Motor neuron (in vitro differentiated cells): ENCODE measurements around the gene NDUFB2. TPM values are rescaled to one million over a fixed set of nuclear protein-coding genes. Genes with fewer than 3 reads are reported as not detected.
"Not testable (repeated sequence)": the region's sequence is repeated elsewhere in the genome, so short reads cannot be mapped to it uniquely, and the experiment has no call there.

Source experiments
- ATAC-seq, 8 experiments: fragments of 200-7000 bp; cut with Tn5 transposase; replicated peaks in 6 of 8; 2 replicates each; pipeline ENCODE4 v1.8.0; 2021; ENCODE audit warnings: mild to moderate bottlenecking in 8 of 8, moderate library complexity in 8 of 8
- H3K27ac ChIP-seq, 2 donors: fragments of 250-450 bp; sonication (Bioruptor Pico); 2 replicates each; pipeline ENCODE4 v1.9.0; 2021; ENCODE audit warnings: antibody characterized with exemption in 2 of 2, mild to moderate bottlenecking in 2 of 2, moderate library complexity in 1 of 2
- H3K4me1 ChIP-seq, 2 donors: fragments of 250-450 bp; sonication (Bioruptor Pico); replicated peaks in 1 of 2; 2 replicates each; pipeline ENCODE4 v1.6.1; 2021; ENCODE audit warnings: antibody characterized with exemption in 2 of 2, mild to moderate bottlenecking in 2 of 2, moderate library complexity in 1 of 2
- H3K4me3 ChIP-seq, 5 donors: fragments of 250-450 bp; sonication (Bioruptor Pico); 2 replicates each; pipeline ENCODE4 v1.9.0; 2021; ENCODE audit warnings: antibody characterized with exemption in 5 of 5, mild to moderate bottlenecking in 5 of 5, moderate library complexity in 4 of 5
- WGBS, 10 experiments: fragments of 450-650 bp; shearing (Covaris generic); methylation state at CpG; one replicate each; pipeline ENCODE4 v1.0.0; 2022; 5-methylcytosine and 5-hydroxymethylcytosine counted together
- in situ Hi-C, 9 experiments: fragments of 400-800 bp; cut with MboI; loops; one replicate each; pipeline ENCODE4 v1.15.0; 2021; ENCODE audit warnings: low sequenced_read_pairs in 9 of 9, low pct_unique_long_range_greater_than_20kb in 2 of 9; ENCODE audit not compliant: unreplicated experiment in 9 of 9
- total RNA-seq, 8 experiments: library from RNA; unstranded; fragments of 300-600 nt; gene quantifications; 2 replicates each; pipeline versions ENCODE4 v1.2.3 to v1.2.4, GENCODE V29; 2022

Gene NDUFB2
- total RNA-seq, 8 experiments from 2014 or later = 168 to 313 (median 248) TPM

DNA sequence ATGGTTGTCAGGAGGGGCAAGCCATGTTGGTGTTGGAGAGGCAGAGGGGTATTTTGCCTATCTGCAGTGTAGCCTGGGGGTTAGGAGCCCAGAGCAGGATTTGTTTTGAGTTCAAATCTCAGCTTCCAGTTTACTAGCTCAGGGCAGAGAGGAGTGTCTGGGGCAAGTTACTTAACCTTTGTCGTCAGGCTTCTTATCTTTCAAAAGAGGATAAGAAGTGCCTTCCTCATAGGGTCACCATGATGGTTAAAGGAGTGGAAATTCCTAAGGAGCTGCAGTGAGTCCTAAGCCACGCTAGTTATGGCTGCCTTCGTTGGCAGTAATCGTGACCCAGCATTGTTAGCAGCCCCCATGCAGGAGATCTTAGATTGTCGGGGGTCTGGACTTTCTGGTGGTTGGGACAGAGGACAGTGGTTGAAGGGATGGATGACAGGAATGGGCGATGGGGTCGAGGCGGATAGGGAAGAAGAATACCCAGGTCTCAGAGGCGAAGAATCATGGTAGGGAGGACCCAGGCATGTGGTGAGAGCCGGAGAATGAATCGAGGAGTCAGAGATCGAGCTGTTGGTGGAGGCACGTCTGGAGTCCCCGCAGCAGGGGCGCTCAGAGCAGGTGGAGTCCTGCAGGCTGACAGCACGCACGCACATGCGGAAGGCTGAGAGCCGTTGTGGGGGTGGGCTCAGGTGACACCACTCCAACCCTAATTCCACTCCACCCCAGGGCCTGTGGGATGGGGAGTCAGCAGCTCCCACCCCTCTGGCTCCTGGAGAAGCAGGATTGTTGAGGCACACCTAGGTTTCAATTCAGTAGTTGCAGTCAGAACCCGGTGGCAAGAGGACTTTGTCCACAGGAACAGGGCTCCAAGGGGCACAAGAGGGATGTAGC lies 12.2 kb upstream of the NDUFB2 start:
- 83 to 100% (median 93%) methylated on average over 1 to 16 of the region's 20 CpGs for WGBS, 10 experiments
- H3K4me1 ChIP-seq = no peaks in the 10 kb centered on the region
- ATAC-seq = no peak
- H3K4me3 ChIP-seq = no peak overlapping the region
- in situ Hi-C loops = loop anchor here in 1 of 9 experiments (25.0 kb wide), 1 partner anchor 303 kb away; no protein-coding TSS in a partner anchor
- H3K27ac ChIP-seq = no peak overlapping the region

DNA sequence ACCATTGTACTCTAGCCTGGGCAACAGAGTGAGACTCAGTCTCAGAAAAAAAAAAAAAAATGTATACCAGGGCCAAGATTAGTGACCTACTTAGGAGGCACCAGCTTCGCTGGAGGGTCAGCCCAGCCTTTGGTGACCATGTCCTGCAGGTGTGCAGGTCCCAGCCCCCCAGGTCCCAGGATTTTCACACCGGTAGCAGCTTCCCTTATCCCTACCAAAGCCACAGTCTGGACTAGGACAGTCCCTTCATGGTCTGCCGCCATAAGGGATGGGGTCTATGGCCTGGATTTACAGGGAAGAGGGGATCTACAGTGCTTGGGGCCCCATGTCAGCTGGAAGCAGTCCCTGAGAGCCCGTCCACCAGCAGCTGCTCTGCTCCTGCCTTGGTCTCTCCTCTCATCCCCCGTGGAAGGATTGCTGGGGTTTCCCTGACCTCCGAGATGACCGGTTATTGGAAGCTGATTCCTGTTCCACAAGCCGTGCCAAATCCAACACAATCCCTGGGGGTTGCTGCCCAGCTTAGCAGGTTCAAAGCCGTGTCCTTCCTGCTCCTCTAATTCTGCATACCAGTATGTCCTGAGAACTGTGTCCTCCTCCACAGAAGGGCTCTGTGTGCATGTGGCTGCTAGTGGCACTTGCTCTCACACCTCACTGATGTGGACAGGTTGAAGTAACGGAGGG lies 11.0 kb upstream of the NDUFB2 start:
- 47 to 100% (median 85%) methylated on average over 2 to 7 of the region's 10 CpGs; no CpG with 5 or more reads in 2 of the 10 experiments for WGBS, 10 experiments
- Histone ChIP-seq H3K4me3 (no peak overlapping the region), H3K27ac (no peak overlapping the region), H3K4me1 (no peaks in the 10 kb centered on the region)
- no peak for ATAC-seq
- in situ Hi-C loops = loop anchor here in 1 of 9 experiments (25.0 kb wide), 1 partner anchor 302 kb away; no protein-coding TSS in a partner anchor

DNA sequence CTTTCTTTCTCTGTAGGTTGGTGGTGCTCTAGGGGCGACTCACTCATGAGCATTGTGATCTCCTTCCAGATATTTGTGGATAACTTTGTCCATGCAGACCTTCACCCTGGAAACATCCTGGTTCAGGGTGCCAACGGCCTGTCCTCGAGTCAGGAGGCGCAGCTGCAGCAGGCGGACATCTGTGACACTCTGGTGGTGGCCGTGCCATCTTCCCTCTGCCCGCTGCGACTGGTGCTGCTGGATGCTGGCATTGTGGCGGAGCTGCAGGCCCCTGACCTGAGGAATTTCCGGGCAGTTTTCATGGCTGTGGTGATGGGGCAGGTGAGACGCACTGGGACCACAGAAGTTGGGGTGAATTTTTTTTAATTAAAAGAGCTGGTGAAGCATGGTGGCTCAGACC lies 9.6 kb upstream of the NDUFB2 start:
- 60 to 100% (median 100%) methylated on average over 1 to 6 of the region's 11 CpGs; no CpG with 5 or more reads in 3 of the 10 experiments for WGBS, 10 experiments
- in situ Hi-C loops = loop anchor here in 1 of 9 experiments (25.0 kb wide), 1 partner anchor 300 kb away; no protein-coding TSS in a partner anchor
- H3K27ac ChIP-seq = no peak overlapping the region
- no peaks in the 10 kb centered on the region for H3K4me1 ChIP-seq
- H3K4me3 ChIP-seq = no peak overlapping the region
- no peak for ATAC-seq

DNA sequence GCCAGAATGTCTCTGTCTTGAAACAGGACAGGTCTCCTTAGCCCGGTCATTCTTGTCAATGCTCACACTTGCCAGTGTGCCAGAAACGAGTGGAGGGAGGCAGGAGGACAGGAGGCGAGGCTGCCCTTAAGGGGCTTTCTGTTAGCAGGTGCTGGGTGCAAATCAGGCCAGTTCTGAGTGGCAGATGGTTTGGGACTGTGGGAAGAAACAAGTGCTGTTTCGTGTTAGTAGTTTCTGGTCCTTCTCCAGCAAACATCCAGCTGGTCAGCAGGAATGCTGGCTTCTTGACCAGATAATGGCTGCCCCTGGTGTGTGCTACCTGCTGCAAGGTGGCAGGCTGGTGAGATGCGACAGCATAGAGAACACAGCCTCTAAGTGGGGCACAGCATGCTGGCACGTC lies 8.2 kb upstream of the NDUFB2 start:
- in situ Hi-C loops = loop anchor here in 1 of 9 experiments (25.0 kb wide), 1 partner anchor 299 kb away; no protein-coding TSS in a partner anchor
- H3K27ac ChIP-seq = no peak overlapping the region
- WGBS, 10 experiments = 50 to 100% (median 92%) methylated on average over 1 to 3 of the region's 6 CpGs; no CpG with 5 or more reads in 3 of the 10 experiments
- H3K4me3 ChIP-seq = no peak overlapping the region
- ATAC-seq = no peak
- no peaks in the 10 kb centered on the region for H3K4me1 ChIP-seq

DNA sequence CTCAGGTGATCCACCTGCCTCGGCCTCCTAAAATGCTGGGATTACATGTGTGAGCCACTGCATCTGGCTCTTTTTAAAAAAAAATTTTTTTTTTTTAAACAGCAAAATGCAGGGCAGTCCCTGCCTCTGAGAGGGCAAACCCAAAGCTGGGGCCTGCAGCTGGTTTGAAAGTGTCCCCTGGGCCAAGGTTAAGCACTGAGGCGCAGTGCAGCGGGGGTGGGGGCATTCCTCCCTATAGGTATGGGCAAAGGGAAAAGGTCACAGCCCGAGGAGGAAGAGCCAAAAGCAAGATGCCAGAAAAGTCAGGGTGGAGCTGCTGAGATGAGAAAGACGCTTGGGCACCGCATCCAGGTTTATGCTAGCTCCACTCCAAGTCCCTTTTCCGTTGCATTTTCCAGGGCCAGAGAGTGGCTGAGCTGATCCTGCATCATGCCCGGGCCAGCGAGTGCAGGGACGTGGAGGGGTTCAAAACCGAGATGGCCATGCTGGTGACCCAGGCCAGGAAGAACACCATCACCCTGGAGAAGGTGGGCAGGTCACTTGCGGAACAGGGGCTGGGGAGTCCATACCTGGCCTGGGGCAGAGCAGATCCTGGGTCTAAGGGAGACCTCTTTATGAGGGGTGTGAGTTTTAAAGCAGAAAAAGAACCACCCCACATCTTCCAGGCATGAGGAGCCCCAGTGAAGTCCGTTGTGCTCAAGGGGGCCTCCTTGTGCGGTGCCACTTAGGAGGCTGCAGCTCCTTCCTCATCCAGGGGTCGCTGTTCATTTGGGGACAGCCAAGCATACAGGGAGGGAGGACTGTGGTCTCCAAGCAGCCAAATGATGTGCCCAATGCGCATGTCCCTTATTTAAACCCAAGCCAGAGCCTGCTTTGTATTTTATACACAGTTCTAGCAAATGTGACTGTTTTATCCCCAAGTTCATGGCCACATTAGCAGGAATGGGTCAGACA lies 7.0 kb upstream of the NDUFB2 start:
- H3K27ac ChIP-seq = no peak overlapping the region
- H3K4me3 ChIP-seq = no peak overlapping the region
- ATAC-seq = no peak
- 68 to 100% (median 96%) methylated on average over 1 to 12 of the region's 16 CpGs; no CpG with 5 or more reads in 2 of the 10 experiments for whole genome bisulfite sequencing, 10 experiments
- in situ Hi-C loops = loop anchor here in 1 of 9 experiments (25.0 kb wide), 1 partner anchor 298 kb away; no protein-coding TSS in a partner anchor
- no peaks in the 10 kb centered on the region for H3K4me1 ChIP-seq

DNA sequence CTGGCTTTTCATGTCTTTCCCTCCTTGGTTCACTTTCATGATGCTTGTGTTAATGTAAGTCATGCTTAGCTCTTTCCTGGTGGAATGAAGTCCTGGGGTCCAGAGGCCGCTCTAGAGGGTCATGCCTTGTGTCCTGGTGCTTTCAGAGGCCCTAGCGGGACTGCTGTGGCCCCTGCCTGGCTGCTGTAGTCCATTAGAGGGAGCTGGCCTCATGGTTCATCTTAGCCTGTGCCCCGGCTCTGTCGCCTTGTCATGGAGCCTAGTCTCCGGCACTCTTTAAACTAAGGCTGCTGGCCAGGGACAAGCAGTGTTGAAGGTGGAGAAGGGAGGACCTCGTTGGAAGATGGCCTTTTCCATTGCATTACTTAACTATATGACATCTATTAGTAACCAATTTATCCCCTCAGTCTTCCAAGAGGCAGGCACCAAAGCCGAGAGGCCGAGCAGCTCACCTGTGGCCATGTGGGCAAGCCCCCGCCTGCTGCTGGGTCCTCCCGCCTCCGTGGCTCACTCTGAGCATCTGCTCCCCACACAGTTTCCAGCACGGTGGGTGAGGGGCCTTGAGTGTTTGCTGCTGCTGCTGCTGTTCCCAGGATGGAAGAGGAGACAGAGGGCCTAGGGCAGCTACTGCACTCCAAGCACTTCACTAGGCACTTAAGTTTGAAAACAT lies 5.0 kb upstream of the NDUFB2 start:
- in situ Hi-C loops = loop anchor here in 1 of 9 experiments (25.0 kb wide), 1 partner anchor 296 kb away; no protein-coding TSS in a partner anchor
- Histone ChIP-seq H3K4me1 (peaks cover 7% of the 10 kb centered on the region in 2 donors), H3K27ac (no peak overlapping the region), H3K4me3 (no peak overlapping the region)
- ATAC-seq = no peak
- 40 to 100% (median 79%) methylated on average over 1 to 7 of the region's 12 CpGs; no CpG with 5 or more reads in 4 of the 10 experiments for WGBS, 10 experiments

DNA sequence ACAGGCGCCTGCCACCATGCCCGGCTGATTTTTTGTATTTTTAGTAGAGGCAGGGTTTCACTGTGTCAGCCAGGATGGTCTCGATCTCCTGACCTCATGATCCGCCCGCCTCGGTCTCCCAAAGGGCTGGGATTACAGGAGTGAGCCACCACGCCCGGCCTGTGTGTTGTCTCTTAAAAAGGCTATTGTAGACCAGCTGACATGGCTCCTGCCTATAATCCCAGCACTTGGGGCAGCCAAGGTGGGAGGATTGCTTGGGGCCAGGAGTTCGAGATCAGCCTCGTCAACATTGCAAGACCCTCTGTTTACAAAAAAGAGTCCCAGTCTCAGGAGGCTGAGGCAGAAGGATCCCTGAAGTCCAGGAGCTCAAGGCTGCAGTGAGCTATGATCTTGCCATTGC lies 2.7 kb upstream of the NDUFB2 start:
- in situ Hi-C loops = loop anchor here in 1 of 9 experiments (25.0 kb wide), 1 partner anchor 293 kb away; no protein-coding TSS in a partner anchor
- ATAC-seq = not testable (repeated sequence)
- 86 to 100% (median 95%) methylated on average over 4 to 9 of the region's 10 CpGs; no CpG with 5 or more reads in 6 of the 10 experiments for WGBS, 10 experiments

DNA sequence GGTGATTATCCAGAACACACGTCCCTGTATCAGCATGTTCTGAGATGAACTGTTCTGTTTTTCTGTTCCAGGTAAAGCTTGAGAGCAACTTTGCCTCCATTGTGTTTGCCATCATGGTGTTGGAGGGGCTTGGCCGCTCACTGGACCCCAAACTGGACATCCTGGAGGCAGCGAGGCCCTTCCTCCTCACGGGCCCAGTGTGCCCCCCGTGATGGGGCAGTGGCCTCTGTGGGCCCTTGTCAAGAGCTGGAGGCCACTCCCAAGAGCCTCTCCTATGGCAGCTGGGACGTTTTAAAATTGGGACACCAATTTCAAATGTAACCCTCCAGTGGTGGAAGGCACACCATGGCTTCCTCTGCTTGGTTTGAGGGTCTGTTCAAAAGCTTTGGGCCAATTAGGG lies 1.9 kb upstream of the NDUFB2 start:
- ATAC-seq = no peak
- peaks cover 18 to 20% of the 10 kb centered on the region in 2 donors for H3K4me1 ChIP-seq
- H3K4me3 ChIP-seq = no peak overlapping the region
- 0 to 85% (median 80%) methylated on average over 1 to 4 of the region's 6 CpGs; no CpG with 5 or more reads in 5 of the 10 experiments for WGBS, 10 experiments
- H3K27ac ChIP-seq = no peak overlapping the region
- in situ Hi-C loops = loop anchor here in 1 of 9 experiments (25.0 kb wide), 1 partner anchor 293 kb away; no protein-coding TSS in a partner anchor

More for the DNA sequence above, 2.7 kb upstream of the NDUFB2 start:
- not testable (repeated sequence) for H3K4me3 ChIP-seq, H3K27ac ChIP-seq
- peaks cover 11 to 19% of the 10 kb centered on the region in 2 donors for H3K4me1 ChIP-seq

DNA sequence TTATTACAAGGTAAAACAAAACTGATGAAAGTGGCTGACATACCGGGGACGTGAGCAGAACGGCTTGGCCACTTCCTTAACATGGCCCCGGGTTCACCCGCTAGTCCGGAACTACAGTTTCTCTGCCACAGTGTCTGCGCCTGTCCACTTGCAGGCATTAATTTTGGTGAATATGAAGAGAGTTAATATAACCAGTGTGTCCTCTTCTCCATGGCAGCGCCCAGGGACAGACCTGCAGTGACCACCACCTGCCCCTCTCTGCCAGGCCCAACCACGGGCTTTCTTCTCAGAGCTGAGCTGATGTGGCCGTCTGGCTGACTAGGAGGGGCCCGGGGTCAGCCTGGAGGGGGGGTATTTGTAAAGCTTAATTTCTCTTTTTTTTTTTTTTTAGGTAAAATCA lies 1.1 kb upstream of the NDUFB2 start:
- Histone ChIP-seq H3K4me3 (no peak overlapping the region), H3K4me1 (peaks cover 19 to 20% of the 10 kb centered on the region in 2 donors), H3K27ac (no peak overlapping the region)
- no peak for ATAC-seq
- 81 to 100% (median 100%) methylated on average over 1 to 10 of the region's 11 CpGs for WGBS, 10 experiments
- in situ Hi-C loops = loop anchor here in 1 of 9 experiments (25.0 kb wide), 1 partner anchor 292 kb away; no protein-coding TSS in a partner anchor

DNA sequence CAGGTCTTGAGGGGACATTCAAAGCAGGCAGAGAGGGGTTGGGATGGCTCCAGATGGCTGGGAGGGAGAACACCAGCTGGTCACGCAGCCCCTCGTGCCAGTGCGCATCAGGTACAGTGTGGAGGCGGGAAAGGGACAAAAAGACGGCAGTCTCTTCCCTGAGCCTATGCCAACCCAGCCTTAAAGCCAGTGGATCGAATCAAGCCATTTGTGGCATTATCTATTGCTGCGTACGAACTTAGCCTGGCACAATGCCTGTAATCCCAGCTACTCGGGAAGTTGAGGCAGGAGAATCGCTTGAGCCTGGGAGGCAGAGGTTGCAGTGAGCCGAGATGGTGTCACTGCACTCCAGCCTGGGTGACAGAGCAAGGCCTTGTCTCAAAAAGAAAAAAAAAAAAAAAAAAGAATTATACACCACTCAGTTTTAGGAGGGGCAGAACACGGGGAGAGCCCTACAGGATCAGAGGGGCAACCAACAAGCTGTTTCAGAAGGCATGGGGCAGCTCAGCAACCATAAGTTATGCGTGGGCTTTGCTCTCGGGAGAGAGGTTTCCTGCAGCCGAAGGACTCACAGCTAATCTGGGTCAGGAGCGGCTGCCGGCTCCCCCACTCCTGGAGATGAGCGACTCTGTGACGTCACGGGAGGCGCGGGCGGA lies 356 bp upstream of the NDUFB2 start:
- Histone ChIP-seq H3K4me1 (peaks cover 19 to 20% of the 10 kb centered on the region in 2 donors), H3K4me3 (peak overlapping the region; percentile 60 to 68 (median 61)), H3K27ac (peak overlapping the region; percentile 91 to 95)
- in situ Hi-C loops = loop anchor here in 1 of 9 experiments (25.0 kb wide), 1 partner anchor 291 kb away; no protein-coding TSS in a partner anchor
- ATAC-seq = peak in 7 of 8 experiments; percentile 1 to 89 (median 83)
- WGBS, 10 experiments = 0 to 73% (median 43%) methylated on average over 1 to 18 of the region's 23 CpGs; no CpG with 5 or more reads in 1 of the 10 experiments
